Measurements from ENCODE around the gene PRG2. TPM values are rescaled to one million over a fixed set of nuclear protein-coding genes. Genes with fewer than 3 reads are reported as not detected.

Gene PRG2
- total and polyA plus RNA-seq, 2 donors (not counting 1 experiment from before 2014, with no cell fraction given), result 0.07 TPM; not detected in 1

DNA sequence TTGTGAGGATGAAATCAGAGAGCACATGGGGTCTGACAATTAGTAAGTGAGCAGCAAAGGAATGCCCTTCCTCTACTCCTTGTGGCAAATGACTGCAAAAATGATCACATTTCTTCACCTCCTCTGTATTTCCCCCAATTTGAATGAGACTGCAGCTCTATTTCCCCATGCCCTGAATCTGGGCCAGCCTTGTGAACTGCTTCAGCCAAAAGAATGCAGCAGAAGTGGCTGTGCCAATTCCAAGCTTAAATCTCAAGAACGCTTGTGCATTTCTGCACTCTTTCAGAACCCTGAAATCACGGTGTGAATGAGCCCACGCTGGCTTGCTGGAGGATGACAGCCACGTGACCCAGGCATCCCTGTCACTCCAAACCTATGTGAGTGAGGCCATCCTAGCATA, 26.6 kb upstream of the PRG2 start:
- 85% methylated on average over 4 of the region's 4 CpGs for WGBS (ENCODE audit: insufficient coverage)
- no peaks in the 10 kb centered on the region for H3K9me3 Mint-ChIP-seq (ENCODE audit: insufficient read depth)
- Histone ChIP-seq H3K4me1 (ENCODE audit: control insufficient read depth in 2 of 2, insufficient read depth in 2 of 2, low read length in 2 of 2) (no peaks in the 10 kb centered on the region), H3K4me3 (ENCODE audit: control extremely low read depth in 1 of 5, extremely low read depth in 1 of 5, insufficient read depth in 1 of 5, low read depth in 2 of 5, low read length in 4 of 5) (no peak overlapping the region), H3K27ac (ENCODE audit: low read length in 2 of 2) (no peak overlapping the region), H3K36me3 (replicated peaks in 1 of 2; ENCODE audit: control extremely low read depth in 1 of 2, control insufficient read depth in 1 of 2, extremely low read depth in 1 of 2, insufficient read depth in 2 of 2, low read length in 1 of 2) (peaks cover 0 to 29% of the 10 kb centered on the region in 2 experiments), H3K9ac (ENCODE audit: low read length) (no peak overlapping the region), H3K27me3 (replicated peaks in 1 of 4; ENCODE audit: control extremely low read depth in 1 of 4, control insufficient read depth in 3 of 4, insufficient read depth in 4 of 4, low read length in 3 of 4) (no peaks in the 10 kb centered on the region), H3K79me2 (ENCODE audit: control insufficient read depth, insufficient read depth, low read length) (peaks cover 4% of the 10 kb centered on the region), H3K4me2 (replicated peaks; ENCODE audit: low read depth, low read length, poor library complexity, severe bottlenecking) (no peak overlapping the region), H3K9me3 (ENCODE audit: control extremely low read depth in 1 of 3, control insufficient read depth in 2 of 3, insufficient read depth in 1 of 3, low read length in 2 of 3) (no peaks in the 10 kb centered on the region), H4K20me1 (ENCODE audit: control insufficient read depth, insufficient read depth, low read length, poor library complexity, severe bottlenecking) (no peaks in the 10 kb centered on the region), H2AFZ (ENCODE audit: insufficient read depth, low read depth, low read length, poor library complexity, severe bottlenecking) (no peak overlapping the region)
- ChIA-PET CTCF (no interaction called here), POLR2A (no interaction called here)
- no peak overlapping the region for H3K4me3 Mint-ChIP-seq
- no peak overlapping the region for H3K27ac Mint-ChIP-seq
- intact Hi-C loops (cut with micrococcal nuclease), result no loop called here
- H3K4me1 Mint-ChIP-seq, result no peaks in the 10 kb centered on the region
- ATAC-seq (ENCODE audit: low read depth), result no peak
- no peak for DNase-seq
- no peaks in the 10 kb centered on the region for H3K27me3 Mint-ChIP-seq
- TF ChIP-seq EZH2 (IDR thresholded peaks at IDR 0.05; ENCODE audit: borderline replicate concordance, insufficient read depth, low read depth, low read length, poor library complexity, severe bottlenecking), result no peak
- TF ChIP-seq, protein P1, sequence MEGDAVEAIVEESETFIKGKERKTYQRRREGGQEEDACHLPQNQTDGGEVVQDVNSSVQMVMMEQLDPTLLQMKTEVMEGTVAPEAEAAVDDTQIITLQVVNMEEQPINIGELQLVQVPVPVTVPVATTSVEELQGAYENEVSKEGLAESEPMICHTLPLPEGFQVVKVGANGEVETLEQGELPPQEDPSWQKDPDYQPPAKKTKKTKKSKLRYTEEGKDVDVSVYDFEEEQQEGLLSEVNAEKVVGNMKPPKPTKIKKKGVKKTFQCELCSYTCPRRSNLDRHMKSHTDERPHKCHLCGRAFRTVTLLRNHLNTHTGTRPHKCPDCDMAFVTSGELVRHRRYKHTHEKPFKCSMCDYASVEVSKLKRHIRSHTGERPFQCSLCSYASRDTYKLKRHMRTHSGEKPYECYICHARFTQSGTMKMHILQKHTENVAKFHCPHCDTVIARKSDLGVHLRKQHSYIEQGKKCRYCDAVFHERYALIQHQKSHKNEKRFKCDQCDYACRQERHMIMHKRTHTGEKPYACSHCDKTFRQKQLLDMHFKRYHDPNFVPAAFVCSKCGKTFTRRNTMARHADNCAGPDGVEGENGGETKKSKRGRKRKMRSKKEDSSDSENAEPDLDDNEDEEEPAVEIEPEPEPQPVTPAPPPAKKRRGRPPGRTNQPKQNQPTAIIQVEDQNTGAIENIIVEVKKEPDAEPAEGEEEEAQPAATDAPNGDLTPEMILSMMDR (IDR thresholded peaks at IDR 0.05), result no peak

DNA sequence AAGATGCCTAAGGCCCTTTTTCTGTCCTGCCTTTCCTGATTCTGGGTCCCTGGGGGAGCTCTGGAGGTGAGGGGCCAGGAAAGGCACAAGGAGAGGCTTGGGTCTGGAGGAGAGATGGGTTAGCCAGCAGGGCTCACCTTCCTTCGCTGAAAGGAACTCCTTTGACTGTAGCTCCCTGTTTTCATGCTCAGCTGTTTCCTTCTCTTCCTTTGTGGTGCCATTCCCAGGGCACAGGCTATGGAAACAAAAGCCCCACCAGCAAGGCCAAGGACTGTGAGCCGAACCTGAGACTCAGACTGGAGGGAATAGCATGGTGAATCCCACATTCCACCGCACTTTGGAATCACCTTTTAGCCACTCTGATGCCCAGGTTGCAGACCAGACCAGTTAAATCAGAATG, 26.0 kb upstream of the PRG2 start:
- Mint-ChIP-seq H3K4me1 (no peaks in the 10 kb centered on the region), H3K4me3 (no peak overlapping the region), H3K9me3 (ENCODE audit: insufficient read depth) (no peaks in the 10 kb centered on the region), H3K27ac (no peak overlapping the region), H3K27me3 (no peaks in the 10 kb centered on the region)
- ATAC-seq (ENCODE audit: low read depth), result no peak
- no peak for TF ChIP-seq EZH2 (IDR thresholded peaks at IDR 0.05; ENCODE audit: borderline replicate concordance, insufficient read depth, low read depth, low read length, poor library complexity, severe bottlenecking)
- Histone ChIP-seq H4K20me1 (ENCODE audit: control insufficient read depth, insufficient read depth, low read length, poor library complexity, severe bottlenecking) (no peaks in the 10 kb centered on the region), H3K9ac (ENCODE audit: low read length) (no peak overlapping the region), H3K36me3 (replicated peaks in 1 of 2; ENCODE audit: control extremely low read depth in 1 of 2, control insufficient read depth in 1 of 2, extremely low read depth in 1 of 2, insufficient read depth in 2 of 2, low read length in 1 of 2) (peaks cover 0 to 29% of the 10 kb centered on the region in 2 experiments), H3K27ac (ENCODE audit: low read length in 2 of 2) (no peak overlapping the region), H3K4me3 (ENCODE audit: control extremely low read depth in 1 of 5, extremely low read depth in 1 of 5, insufficient read depth in 1 of 5, low read depth in 2 of 5, low read length in 4 of 5) (no peak overlapping the region), H3K79me2 (ENCODE audit: control insufficient read depth, insufficient read depth, low read length) (peaks cover 4% of the 10 kb centered on the region), H3K4me2 (replicated peaks; ENCODE audit: low read depth, low read length, poor library complexity, severe bottlenecking) (no peak overlapping the region), H2AFZ (ENCODE audit: insufficient read depth, low read depth, low read length, poor library complexity, severe bottlenecking) (no peak overlapping the region), H3K9me3 (ENCODE audit: control extremely low read depth in 1 of 3, control insufficient read depth in 2 of 3, insufficient read depth in 1 of 3, low read length in 2 of 3) (no peaks in the 10 kb centered on the region), H3K27me3 (replicated peaks in 1 of 4; ENCODE audit: control extremely low read depth in 1 of 4, control insufficient read depth in 3 of 4, insufficient read depth in 4 of 4, low read length in 3 of 4) (no peaks in the 10 kb centered on the region), H3K4me1 (ENCODE audit: control insufficient read depth in 2 of 2, insufficient read depth in 2 of 2, low read length in 2 of 2) (no peaks in the 10 kb centered on the region)
- 100% methylated on average over 1 of the region's 3 CpGs for WGBS (ENCODE audit: insufficient coverage)
- DNase-seq, result no peak
- ChIA-PET CTCF (interaction anchor here (1.6 kb wide), 1 partner anchor 77 kb away, joined by 4 read pairs; no protein-coding TSS in a partner anchor), POLR2A (no interaction called here)
- intact Hi-C loops (cut with micrococcal nuclease), result no loop called here

All from B cell (primary cell).